ENCODE measurements around the gene KMT2D. TPM values are rescaled to one million over a fixed set of nuclear protein-coding genes. Genes with fewer than 3 reads are reported as not detected.
A peak's percentile ranks its signal among the peaks of the same experiment; 100 is the strongest.

The KMT2D gene
- total RNA-seq, 2 experiments from 2014 or later = 82.3 to 87.8 TPM

DNA sequence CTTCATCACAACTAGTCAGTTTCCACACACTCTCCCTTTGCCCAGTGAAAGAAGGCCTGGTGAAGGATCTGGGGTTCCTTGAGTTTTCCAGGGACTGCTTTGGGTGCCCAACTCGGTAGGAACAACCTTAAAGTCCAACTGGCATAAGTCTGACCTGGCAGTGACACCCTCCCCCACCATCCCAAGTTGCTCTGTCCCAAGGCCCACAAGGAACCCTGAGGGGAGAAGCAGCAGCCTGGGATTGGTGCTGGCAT is 1.6 kb downstream of the KMT2D start:
- Mint-ChIP-seq H3K36me3 (ENCODE audit: low read depth) (peaks cover 41% of the 10 kb centered on the region), H3K27me3 (no peaks in the 10 kb centered on the region)

DNA sequence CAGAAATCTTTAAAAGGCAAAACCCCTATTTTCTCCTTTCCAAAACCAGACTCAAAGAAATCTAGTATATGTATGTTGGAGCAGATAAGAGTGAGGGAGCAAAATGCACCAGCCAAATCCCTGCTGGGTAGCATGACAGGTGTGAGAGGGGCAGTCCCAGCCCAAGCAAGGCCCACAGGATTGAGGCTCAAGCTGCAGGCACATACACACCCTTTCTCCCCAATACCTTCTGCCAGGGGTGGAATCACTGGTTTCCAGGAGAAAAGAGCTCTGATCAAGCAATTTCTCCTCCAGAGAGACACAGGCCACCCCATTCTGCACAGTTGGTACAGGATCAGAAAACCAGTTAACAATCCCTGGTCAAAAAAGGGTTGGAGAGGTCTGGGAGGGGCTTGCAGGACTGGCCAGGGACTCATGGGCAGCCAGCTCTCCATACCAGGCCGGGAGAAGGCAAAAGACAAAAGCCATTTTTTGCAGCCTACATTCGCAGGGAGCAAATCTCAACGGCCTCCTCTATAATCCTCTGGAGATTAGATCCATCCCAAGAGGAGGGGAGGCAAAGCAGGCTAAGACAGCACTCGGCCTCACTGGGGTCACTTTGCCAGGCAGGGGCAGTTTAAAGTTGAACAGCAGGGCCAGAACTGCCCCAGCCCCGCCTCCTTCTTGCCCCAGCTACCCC is 2.1 kb downstream of the KMT2D start:
- Mint-ChIP-seq H3K4me3 (peak overlapping the region; percentile 95), H3K27me3 (no peaks in the 10 kb centered on the region), H3K36me3 (ENCODE audit: low read depth) (peaks cover 43% of the 10 kb centered on the region), H3K4me1 (peaks cover 52% of the 10 kb centered on the region), H3K27ac (peak overlapping the region; percentile 87), H3K9me3 (no peaks in the 10 kb centered on the region)
- ChIA-PET POLR2A (interaction anchor here (0.8 to 4.2 kb wide), 9 partner anchors 8 to 207 kb away, joined by 3 to 38 read pairs (median 5); partner anchors contain the start of genes PRKAG1, RHEBL1, TUBA1A and TUBA1B), CTCF (interaction anchor here (0.6 to 2.8 kb wide), 11 partner anchors 10 to 288 kb away, joined by 3 to 10 read pairs (median 4); partner anchors contain the start of genes LMBR1L and RHEBL1)
- DNase-seq = no peak

More for the DNA sequence above, 1.6 kb downstream of the KMT2D start:
- Mint-ChIP-seq H3K27ac (peak overlapping the region; percentile 87), H3K9me3 (no peaks in the 10 kb centered on the region), H3K4me3 (peak overlapping the region; percentile 95), H3K4me1 (peaks cover 56% of the 10 kb centered on the region)
- POLR2A ChIA-PET = interaction anchor here (1.2 to 4.2 kb wide), 6 partner anchors 10 to 206 kb away, joined by 3 to 38 read pairs (median 10); partner anchors contain the start of genes PRKAG1, RHEBL1, TUBA1A and TUBA1B
- CTCF ChIA-PET = interaction anchor here (0.6 to 2.8 kb wide), 10 partner anchors 11 to 287 kb away, joined by 3 to 10 read pairs (median 4); partner anchors contain the start of genes LMBR1L and RHEBL1
- no peak for DNase-seq

- Mint-ChIP-seq H3K36me3 (ENCODE audit: low read depth) (peaks cover 49% of the 10 kb centered on the region), H3K27me3 (no peaks in the 10 kb centered on the region), H3K4me1 (peaks cover 52% of the 10 kb centered on the region), H3K4me3 (peak overlapping the region; percentile 95), H3K27ac (peak overlapping the region; percentile 65), H3K9me3 (no peaks in the 10 kb centered on the region)
- no peak for DNase-seq
- ChIA-PET CTCF (interaction anchor here (1.1 to 2.8 kb wide), 7 partner anchors 10 to 77 kb away, joined by 3 to 10 read pairs (median 4); partner anchors contain the start of gene RHEBL1), POLR2A (interaction anchor here (0.8 to 4.2 kb wide), 10 partner anchors 9 to 208 kb away, joined by 3 to 38 read pairs (median 3); partner anchors contain the start of genes ARF3, PRKAG1, RHEBL1 and TUBA1B)
Observed at GRCh38 chr12:49057888-49058287, 2.7 kb downstream of the KMT2D start.

- peak; percentile 64 for DNase-seq
- peaks cover 65% of the 10 kb centered on the region for H3K36me3 Mint-ChIP-seq (ENCODE audit: low read depth)
- peak overlapping the region; percentile 95 for H3K4me3 Mint-ChIP-seq
- ChIA-PET POLR2A (interaction anchor here (0.6 to 2.3 kb wide), 6 partner anchors 14 to 311 kb away, joined by 3 to 9 read pairs (median 4); partner anchors contain the start of genes PRKAG1, RHEBL1, SPATS2 and TUBA1B), CTCF (interaction anchor here (0.6 to 1.1 kb wide), 5 partner anchors 12 to 38 kb away, joined by 3 to 5 read pairs (median 5); partner anchors contain the start of genes DHH and RHEBL1)
- H3K4me1 Mint-ChIP-seq = peaks cover 47% of the 10 kb centered on the region
- H3K9me3 Mint-ChIP-seq = no peaks in the 10 kb centered on the region
- H3K27me3 Mint-ChIP-seq = no peaks in the 10 kb centered on the region
- peak overlapping the region; percentile 54 for H3K27ac Mint-ChIP-seq
Observed at GRCh38 chr12:49055978-49056754, 4.4 kb downstream of the KMT2D start.

GRCh38 chr12:49055092-49055491 is 5.5 kb downstream of the KMT2D start:
- Mint-ChIP-seq H3K4me1 (peaks cover 45% of the 10 kb centered on the region), H3K4me3 (no peak overlapping the region), H3K9me3 (no peaks in the 10 kb centered on the region), H3K27me3 (no peaks in the 10 kb centered on the region), H3K27ac (no peak overlapping the region), H3K36me3 (ENCODE audit: low read depth) (peaks cover 73% of the 10 kb centered on the region)
- DNase-seq = no peak
- POLR2A ChIA-PET = interaction anchor here (1.3 to 2.3 kb wide), 2 partner anchors 15 to 76 kb away, joined by 4 to 9 read pairs; partner anchors contain the start of genes RHEBL1 and TUBA1B
- CTCF ChIA-PET = interaction anchor here (0.6 kb wide), 1 partner anchor 202 kb away, joined by 3 read pairs; no protein-coding TSS in a partner anchor

DNA sequence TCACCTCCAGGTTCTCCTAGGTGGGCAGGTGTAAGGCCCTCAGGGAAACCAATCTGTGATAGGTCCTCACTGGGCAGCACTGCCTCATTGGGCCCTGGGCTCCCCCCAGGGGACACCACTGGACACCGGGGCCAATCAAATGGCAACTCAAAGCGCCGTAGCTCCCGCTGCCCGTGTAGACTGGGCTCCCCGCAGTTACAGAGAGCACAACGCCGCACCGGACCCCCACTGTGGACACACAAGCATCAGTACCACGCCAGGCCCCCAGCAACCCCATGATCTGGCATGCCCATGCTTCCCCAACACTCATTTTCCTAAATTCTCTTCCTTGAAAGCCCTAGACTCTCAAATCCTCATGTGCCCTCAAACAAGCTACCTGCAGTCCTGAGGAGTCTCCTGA is 6.1 kb downstream of the KMT2D start:
- no peak overlapping the region for H3K4me3 Mint-ChIP-seq
- no peak for DNase-seq
- H3K9me3 Mint-ChIP-seq = no peaks in the 10 kb centered on the region
- no peaks in the 10 kb centered on the region for H3K27me3 Mint-ChIP-seq
- peaks cover 77% of the 10 kb centered on the region for H3K36me3 Mint-ChIP-seq (ENCODE audit: low read depth)
- ChIA-PET POLR2A (interaction anchor here (0.9 kb wide), 1 partner anchor 35 kb away, joined by 3 read pairs; no protein-coding TSS in a partner anchor), CTCF (interaction anchor here (0.6 kb wide), 2 partner anchors 189 to 202 kb away, joined by 3 read pairs; no protein-coding TSS in a partner anchor)
- no peak overlapping the region for H3K27ac Mint-ChIP-seq
- peaks cover 45% of the 10 kb centered on the region for H3K4me1 Mint-ChIP-seq

- CTCF ChIA-PET = interaction anchor here (0.9 kb wide), 1 partner anchor 10 kb away, joined by 4 read pairs; no protein-coding TSS in a partner anchor
- Mint-ChIP-seq H3K9me3 (no peaks in the 10 kb centered on the region), H3K4me1 (peaks cover 45% of the 10 kb centered on the region), H3K4me3 (no peak overlapping the region), H3K36me3 (ENCODE audit: low read depth) (peaks cover 77% of the 10 kb centered on the region), H3K27ac (no peak overlapping the region), H3K27me3 (no peaks in the 10 kb centered on the region)
- POLR2A ChIA-PET = interaction anchor here (0.9 kb wide), 1 partner anchor 34 kb away, joined by 3 read pairs; no protein-coding TSS in a partner anchor
- no peak for DNase-seq
Observed at GRCh38 chr12:49054096-49054495, 6.5 kb downstream of the KMT2D start.

DNA sequence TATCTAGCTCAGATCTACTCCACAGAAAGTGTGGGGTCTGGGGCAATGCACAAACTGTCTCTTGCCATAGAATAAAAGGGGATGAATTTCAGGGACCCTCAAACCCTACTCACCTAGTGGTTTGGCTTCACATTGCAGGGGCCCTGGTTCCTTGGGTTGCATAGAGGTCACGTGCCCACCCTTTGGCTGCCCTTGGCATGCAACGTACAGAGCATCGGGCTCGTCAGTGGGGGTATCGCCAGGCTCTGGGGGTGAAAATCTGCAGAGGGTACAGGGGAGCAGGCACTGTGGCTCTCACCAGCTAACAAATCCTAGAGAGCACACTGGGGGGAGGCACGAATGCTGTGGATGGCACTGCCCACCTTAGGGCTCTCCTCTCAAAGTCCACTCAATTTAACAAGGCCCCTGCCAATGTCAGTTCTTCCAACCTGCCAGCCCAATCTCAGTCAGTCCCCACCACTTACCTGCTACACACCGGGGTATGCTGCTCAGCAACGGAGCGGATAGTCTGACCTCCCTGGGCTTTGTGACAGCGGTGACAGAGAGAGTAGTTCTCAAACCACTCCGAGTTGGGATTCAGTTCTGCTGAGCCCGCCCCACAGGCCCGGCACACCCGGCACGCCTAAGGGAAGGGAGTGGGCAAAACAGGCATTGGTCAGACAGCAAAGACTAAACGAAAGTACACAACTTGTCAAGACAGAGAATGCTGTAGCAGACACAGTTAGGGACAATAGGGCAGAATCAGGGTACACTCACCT is 8.0 kb downstream of the KMT2D start:
- Mint-ChIP-seq H3K4me1 (peaks cover 31% of the 10 kb centered on the region), H3K36me3 (ENCODE audit: low read depth) (peaks cover 85% of the 10 kb centered on the region), H3K4me3 (no peak overlapping the region), H3K9me3 (no peaks in the 10 kb centered on the region), H3K27ac (no peak overlapping the region), H3K27me3 (no peaks in the 10 kb centered on the region)
- ChIA-PET CTCF (interaction anchor here (0.6 kb wide), 1 partner anchor 46 kb away, joined by 3 read pairs; no protein-coding TSS in a partner anchor), POLR2A (no interaction called here)
- DNase-seq = no peak

DNA sequence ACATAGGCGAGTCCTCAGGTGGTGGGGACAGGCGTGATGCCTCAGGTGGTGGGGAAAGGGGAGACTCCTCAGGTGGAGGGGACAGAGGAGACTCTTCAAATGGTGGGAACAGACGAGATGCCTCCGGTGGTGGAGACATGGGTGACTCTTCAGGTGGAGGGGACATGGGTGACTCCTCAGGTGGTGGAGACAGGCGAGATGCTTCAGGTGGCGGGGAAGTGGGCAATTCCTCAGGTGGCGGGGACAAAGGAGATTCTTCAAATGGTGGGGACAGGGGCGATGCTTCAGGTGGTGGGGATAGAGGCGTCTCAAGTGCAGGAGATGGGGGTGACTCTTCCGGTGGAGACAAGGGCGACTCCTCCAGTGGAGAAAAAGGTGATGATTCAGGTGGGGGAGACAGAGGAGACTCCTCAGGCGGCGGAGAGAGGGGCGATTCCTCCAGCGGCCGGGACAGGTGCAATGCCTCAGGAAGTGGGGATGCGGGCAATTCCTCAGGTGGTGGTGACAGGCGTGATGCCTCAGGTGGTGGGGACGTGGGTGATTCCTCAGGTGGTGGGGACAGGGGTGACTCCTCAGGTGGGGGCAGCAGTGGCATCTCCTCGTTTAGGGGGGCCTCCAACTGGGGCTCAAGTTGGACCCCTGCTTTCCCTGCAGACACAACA is 8.7 kb downstream of the KMT2D start:
- H3K9me3 Mint-ChIP-seq = no peaks in the 10 kb centered on the region
- H3K27me3 Mint-ChIP-seq = no peaks in the 10 kb centered on the region
- POLR2A ChIA-PET = no interaction called here
- peaks cover 86% of the 10 kb centered on the region for H3K36me3 Mint-ChIP-seq (ENCODE audit: low read depth)
- H3K4me1 Mint-ChIP-seq = peaks cover 24% of the 10 kb centered on the region
- no peak for DNase-seq
- H3K4me3 Mint-ChIP-seq = no peak overlapping the region
- CTCF ChIA-PET = interaction anchor here (0.6 kb wide), 1 partner anchor 47 kb away, joined by 3 read pairs; no protein-coding TSS in a partner anchor
- no peak overlapping the region for H3K27ac Mint-ChIP-seq

GRCh38 chr12:49051373-49051764 is 9.2 kb downstream of the KMT2D start:
- POLR2A ChIA-PET = no interaction called here
- DNase-seq = no peak
- H3K36me3 Mint-ChIP-seq (ENCODE audit: low read depth) = peaks cover 90% of the 10 kb centered on the region
- CTCF ChIA-PET = no interaction called here
- peaks cover 18% of the 10 kb centered on the region for H3K4me1 Mint-ChIP-seq
- no peaks in the 10 kb centered on the region for H3K9me3 Mint-ChIP-seq
- no peaks in the 10 kb centered on the region for H3K27me3 Mint-ChIP-seq
- no peak overlapping the region for H3K4me3 Mint-ChIP-seq
- no peak overlapping the region for H3K27ac Mint-ChIP-seq

- DNase-seq = no peak
- no peak overlapping the region for H3K27ac Mint-ChIP-seq
- ChIA-PET POLR2A (no interaction called here), CTCF (no interaction called here)
- no peaks in the 10 kb centered on the region for H3K9me3 Mint-ChIP-seq
- peaks cover 94% of the 10 kb centered on the region for H3K36me3 Mint-ChIP-seq (ENCODE audit: low read depth)
- no peaks in the 10 kb centered on the region for H3K27me3 Mint-ChIP-seq
- no peak overlapping the region for H3K4me3 Mint-ChIP-seq
- peaks cover 12% of the 10 kb centered on the region for H3K4me1 Mint-ChIP-seq
Observed at GRCh38 chr12:49050507-49051372, 9.9 kb downstream of the KMT2D start.
